Glutamatergic neuron (in vitro differentiated cells): ENCODE data around the gene SPIRE1. TPM values are rescaled to one million over a fixed set of nuclear protein-coding genes. Genes with fewer than 3 reads are reported as not detected.
"Not testable (repeated sequence)": the region's sequence is repeated elsewhere in the genome, so short reads cannot be mapped to it uniquely, and the experiment has no call there.

Source experiments
- DNase-seq: peaks from one replicate; pipeline ENCODE4 v3.0.0; 2022
- H3K27ac Mint-ChIP-seq: one replicate; pipeline ENCODE4 v1.8.0; 2020; ENCODE audit warnings: mild to moderate bottlenecking, mixed read lengths, inconsistent platforms; ENCODE audit not compliant: unreplicated experiment
- H3K27me3 Mint-ChIP-seq: one replicate; pipeline ENCODE4 v1.8.0; 2020; ENCODE audit warnings: mild to moderate bottlenecking, moderate library complexity, mixed read lengths, inconsistent platforms; ENCODE audit not compliant: unreplicated experiment
- H3K36me3 Mint-ChIP-seq: one replicate; pipeline ENCODE4 v1.8.0; 2020; ENCODE audit warnings: mild to moderate bottlenecking, mixed read lengths, inconsistent platforms; ENCODE audit not compliant: unreplicated experiment
- H3K4me1 Mint-ChIP-seq: one replicate; pipeline ENCODE4 v1.8.0; 2020; ENCODE audit warnings: mild to moderate bottlenecking, low read depth, mixed read lengths, inconsistent platforms; ENCODE audit not compliant: unreplicated experiment
- H3K4me3 Mint-ChIP-seq: one replicate; pipeline ENCODE4 v1.8.0; 2020; ENCODE audit warnings: mild to moderate bottlenecking, mixed read lengths, inconsistent platforms; ENCODE audit not compliant: unreplicated experiment
- H3K9me3 Mint-ChIP-seq: one replicate; pipeline ENCODE4 v1.8.0; 2020; ENCODE audit warnings: mild to moderate bottlenecking, moderate library complexity, mixed read lengths, inconsistent platforms; ENCODE audit not compliant: unreplicated experiment
- total RNA-seq: library from RNA; stranded (reverse); fragmentation: NEBNext Ultra II Directional; extraction: Animal tissue kit (Norgen Biotek cat#: 25700); gene quantifications from one replicate; pipeline ENCODE4 v1.2.1, GENCODE V29; 2021; ENCODE audit not compliant: unreplicated experiment
- TF ChIP-seq, protein P1 (sequence below): fragments of 200-600 bp; sonication (generic); IDR thresholded peaks from one replicate; pipeline ENCODE4 v1.5.0; 2021; ENCODE audit not compliant: partially characterized antibody, unreplicated experiment

SPIRE1 gene
- total RNA-seq, 1 donor from 2014 or later: 29.9 TPM

DNA sequence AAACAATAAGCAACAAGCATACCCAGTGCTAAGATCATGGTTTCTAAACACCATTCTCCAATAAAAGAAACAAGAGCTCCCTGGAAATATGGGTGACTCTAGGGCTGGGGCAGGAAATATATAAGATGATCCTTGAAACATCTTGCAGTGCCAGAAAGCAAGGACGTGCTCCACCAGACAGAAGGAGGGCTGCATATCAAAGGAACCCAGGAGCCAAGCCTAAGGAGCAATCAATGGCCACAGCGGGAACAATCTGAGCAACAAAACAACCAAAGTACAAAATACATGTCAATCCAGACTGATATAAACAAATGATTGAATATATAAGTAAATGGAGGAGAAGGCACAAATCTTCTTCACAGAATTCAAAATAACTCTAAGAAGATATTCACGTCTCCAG lies 10.1 kb downstream of the SPIRE1 start:
- TF ChIP-seq, protein P1, sequence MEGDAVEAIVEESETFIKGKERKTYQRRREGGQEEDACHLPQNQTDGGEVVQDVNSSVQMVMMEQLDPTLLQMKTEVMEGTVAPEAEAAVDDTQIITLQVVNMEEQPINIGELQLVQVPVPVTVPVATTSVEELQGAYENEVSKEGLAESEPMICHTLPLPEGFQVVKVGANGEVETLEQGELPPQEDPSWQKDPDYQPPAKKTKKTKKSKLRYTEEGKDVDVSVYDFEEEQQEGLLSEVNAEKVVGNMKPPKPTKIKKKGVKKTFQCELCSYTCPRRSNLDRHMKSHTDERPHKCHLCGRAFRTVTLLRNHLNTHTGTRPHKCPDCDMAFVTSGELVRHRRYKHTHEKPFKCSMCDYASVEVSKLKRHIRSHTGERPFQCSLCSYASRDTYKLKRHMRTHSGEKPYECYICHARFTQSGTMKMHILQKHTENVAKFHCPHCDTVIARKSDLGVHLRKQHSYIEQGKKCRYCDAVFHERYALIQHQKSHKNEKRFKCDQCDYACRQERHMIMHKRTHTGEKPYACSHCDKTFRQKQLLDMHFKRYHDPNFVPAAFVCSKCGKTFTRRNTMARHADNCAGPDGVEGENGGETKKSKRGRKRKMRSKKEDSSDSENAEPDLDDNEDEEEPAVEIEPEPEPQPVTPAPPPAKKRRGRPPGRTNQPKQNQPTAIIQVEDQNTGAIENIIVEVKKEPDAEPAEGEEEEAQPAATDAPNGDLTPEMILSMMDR: no peak
- Mint-ChIP-seq H3K27ac (no peak overlapping the region), H3K36me3 (no peaks in the 10 kb centered on the region), H3K27me3 (no peaks in the 10 kb centered on the region), H3K9me3 (no peaks in the 10 kb centered on the region), H3K4me1 (peaks cover 11% of the 10 kb centered on the region), H3K4me3 (no peak overlapping the region)
- DNase-seq: no peak

DNA sequence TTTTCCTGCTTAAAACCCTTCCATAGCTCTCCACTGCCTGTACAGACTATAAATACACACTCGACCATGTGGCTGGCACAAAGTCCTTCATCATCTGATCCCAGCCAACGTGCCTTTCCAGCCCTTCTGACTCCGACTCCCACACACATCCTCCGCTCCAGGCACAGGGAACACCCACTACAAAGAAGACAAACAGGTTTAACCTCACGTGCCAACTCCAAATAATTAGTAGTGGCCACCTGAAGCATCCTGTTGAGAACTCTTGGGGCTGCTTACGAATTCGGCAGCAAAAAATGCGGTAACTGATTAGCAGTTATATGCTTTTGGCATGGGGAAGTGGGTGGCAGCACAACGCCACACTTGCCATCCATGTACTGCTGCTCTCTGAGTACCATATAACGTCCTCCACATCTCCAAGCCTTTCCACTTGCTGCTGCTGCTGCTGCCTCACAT lies 12.1 kb downstream of the SPIRE1 start:
- Mint-ChIP-seq H3K36me3 (no peaks in the 10 kb centered on the region), H3K4me1 (no peaks in the 10 kb centered on the region), H3K9me3 (no peaks in the 10 kb centered on the region), H3K4me3 (no peak overlapping the region), H3K27ac (no peak overlapping the region), H3K27me3 (no peaks in the 10 kb centered on the region)
- no peak for DNase-seq
- TF ChIP-seq, protein P1: no peak

DNA sequence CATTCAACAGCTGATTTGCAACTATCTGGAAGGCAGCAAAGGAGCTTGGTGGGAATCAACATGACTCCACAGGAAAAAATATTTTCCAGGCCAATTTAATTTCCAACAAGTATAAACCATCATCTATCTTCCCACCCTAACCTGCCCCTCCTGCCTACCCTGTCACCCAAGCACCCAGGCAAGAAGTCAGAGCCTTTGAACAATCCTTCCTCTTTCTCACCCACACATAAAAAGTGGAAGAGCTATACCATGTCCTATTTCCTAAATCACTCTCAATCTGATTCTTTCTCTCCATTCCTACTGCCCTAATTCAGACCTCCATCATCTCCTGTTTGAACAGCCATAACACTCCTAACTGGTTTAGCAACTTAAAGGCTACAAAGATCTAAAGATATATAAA lies 12.7 kb downstream of the SPIRE1 start:
- no peaks in the 10 kb centered on the region for H3K36me3 Mint-ChIP-seq
- H3K9me3 Mint-ChIP-seq: no peaks in the 10 kb centered on the region
- no peak overlapping the region for H3K4me3 Mint-ChIP-seq
- no peak overlapping the region for H3K27ac Mint-ChIP-seq
- no peak for DNase-seq
- H3K4me1 Mint-ChIP-seq: peaks cover 4% of the 10 kb centered on the region
- TF ChIP-seq, protein P1: no peak
- H3K27me3 Mint-ChIP-seq: no peaks in the 10 kb centered on the region

DNA sequence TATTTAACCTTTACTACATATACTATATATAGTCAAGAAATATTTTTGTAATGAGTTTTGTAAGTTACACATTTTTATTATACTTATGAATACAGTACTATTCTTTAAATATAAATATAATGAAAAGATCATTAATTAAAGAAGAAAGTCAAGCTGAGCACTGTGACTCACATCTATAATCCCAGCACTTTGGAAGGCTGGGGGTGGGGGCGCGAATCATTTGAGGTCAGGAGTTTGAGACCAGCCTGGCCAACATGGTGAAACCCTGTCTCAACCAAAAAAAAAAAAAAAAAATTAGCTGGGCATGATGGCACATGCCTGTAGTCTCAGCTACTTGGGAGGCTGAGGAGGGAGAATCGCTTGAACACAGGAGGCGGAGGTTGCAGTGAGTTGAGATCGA lies 14.2 kb downstream of the SPIRE1 start:
- H3K4me3 Mint-ChIP-seq, H3K27me3 Mint-ChIP-seq, H3K9me3 Mint-ChIP-seq, DNase-seq, H3K4me1 Mint-ChIP-seq, H3K27ac Mint-ChIP-seq, H3K36me3 Mint-ChIP-seq: not testable (repeated sequence)

DNA sequence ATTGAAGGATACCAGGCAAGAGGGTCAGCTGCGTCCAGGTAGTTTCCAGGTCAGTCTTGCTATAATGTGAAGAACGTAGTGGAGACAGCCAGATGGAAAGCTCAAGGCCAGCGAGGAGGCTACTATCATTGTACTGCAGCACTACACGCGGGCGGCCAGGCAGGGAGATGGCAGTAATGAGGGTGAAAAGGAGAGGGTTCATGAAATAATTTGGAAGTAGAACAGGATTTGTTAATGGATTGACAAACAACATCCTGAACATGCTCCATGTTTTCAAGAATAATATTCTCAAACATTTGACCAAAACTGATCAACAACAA lies 17.1 kb downstream of the SPIRE1 start:
- H3K4me1 Mint-ChIP-seq: peaks cover 4% of the 10 kb centered on the region
- H3K27ac Mint-ChIP-seq: no peak overlapping the region

More for the DNA sequence above, 17.1 kb downstream of the SPIRE1 start:
- Mint-ChIP-seq H3K9me3 (peaks cover 1% of the 10 kb centered on the region), H3K27me3 (no peaks in the 10 kb centered on the region), H3K4me3 (no peak overlapping the region), H3K36me3 (no peaks in the 10 kb centered on the region)
- DNase-seq: no peak
- TF ChIP-seq, protein P1: no peak
